Fibroblast of skin of scalp (primary cell): ENCODE data around the gene HJV. TPM values are rescaled to one million over a fixed set of nuclear protein-coding genes. Genes with fewer than 3 reads are reported as not detected.
"Not testable (repeated sequence)": the region's sequence is repeated elsewhere in the genome, so short reads cannot be mapped to it uniquely, and the experiment has no call there.

Experiments used
- DNase-seq: peaks from one replicate; pipeline ENCODE4 v3.0.0-alpha.2; 2013
- polyA plus RNA-seq, 2 experiments: library from polyadenylated mRNA; unstranded; fragments of 120-200 nt; gene quantifications; one replicate each; pipeline ENCODE4 v1.2.1, GENCODE V29; 2013; ENCODE audit not compliant: insufficient read length in 2 of 2

Gene HJV, protein sequence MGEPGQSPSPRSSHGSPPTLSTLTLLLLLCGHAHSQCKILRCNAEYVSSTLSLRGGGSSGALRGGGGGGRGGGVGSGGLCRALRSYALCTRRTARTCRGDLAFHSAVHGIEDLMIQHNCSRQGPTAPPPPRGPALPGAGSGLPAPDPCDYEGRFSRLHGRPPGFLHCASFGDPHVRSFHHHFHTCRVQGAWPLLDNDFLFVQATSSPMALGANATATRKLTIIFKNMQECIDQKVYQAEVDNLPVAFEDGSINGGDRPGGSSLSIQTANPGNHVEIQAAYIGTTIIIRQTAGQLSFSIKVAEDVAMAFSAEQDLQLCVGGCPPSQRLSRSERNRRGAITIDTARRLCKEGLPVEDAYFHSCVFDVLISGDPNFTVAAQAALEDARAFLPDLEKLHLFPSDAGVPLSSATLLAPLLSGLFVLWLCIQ
- polyA plus RNA-seq (2013, experiment 1 of 2; ENCODE audit: insufficient read length), result 0.43 TPM
- 6.9 TPM for polyA plus RNA-seq (2013, experiment 2 of 2; ENCODE audit: insufficient read length)

DNA sequence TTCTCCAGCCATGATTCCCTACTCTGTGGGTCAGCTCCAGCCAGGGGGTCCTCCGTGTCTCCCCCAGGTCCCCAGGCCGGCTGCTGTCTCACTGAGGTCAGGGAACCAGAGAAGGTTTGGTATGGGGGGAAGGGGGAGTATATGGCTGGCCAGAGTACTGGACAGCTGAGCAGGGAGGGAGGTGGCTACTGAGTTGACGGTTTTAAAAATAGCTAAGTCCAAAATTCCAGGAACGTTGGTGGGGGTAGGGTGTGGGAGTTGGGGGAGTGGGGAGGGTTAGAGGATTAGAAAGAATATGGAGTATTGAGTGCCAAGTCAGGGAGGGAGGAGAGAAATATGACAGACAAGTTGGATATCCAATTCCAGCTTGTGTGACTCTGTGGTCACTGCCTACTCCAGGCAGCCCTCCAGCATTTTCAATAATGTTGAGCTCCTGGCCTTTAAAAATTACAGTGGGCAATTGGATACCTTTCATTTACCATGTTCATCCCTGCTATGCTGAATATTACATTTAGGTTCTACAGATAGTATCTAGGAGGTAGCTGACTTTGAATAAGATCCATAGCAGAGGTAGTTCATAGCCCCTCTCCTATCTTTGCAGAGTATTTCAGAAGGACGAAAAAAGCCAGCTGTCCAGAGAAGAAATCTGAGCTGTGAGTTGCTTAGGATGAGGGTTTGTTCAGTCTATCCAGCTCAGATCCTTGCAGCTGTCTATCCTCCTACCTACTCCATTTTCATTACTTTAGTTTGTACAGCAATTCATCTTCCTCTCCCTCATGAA is at the start of gene HJV:
Gene HJV (minus strand): TSS at position 114 of the 781 bp plus-strand sequence. CDS start 1,504 bp downstream, outside the sequence.
- no peak for DNase-seq

DNA sequence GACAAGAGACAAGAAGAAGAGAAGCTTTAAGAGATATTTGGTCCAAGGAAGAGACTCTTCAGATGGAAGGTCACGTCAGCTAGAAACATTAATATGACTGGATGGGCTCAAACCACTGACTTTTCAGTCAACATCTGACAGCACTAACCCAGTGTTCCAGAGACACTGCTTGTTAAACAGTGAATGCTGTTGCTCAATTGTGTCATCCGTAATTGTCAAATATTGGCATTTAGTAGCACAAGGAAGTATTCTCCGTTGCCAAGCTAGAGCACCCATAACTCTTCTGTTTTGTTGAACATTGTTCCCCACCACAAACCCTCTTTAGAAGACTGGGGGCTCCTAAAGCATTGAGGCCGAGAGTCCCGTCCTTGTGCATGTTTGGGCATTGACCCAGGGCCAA is 37.6 kb upstream of the HJV start:
- not testable (repeated sequence) for DNase-seq

DNA sequence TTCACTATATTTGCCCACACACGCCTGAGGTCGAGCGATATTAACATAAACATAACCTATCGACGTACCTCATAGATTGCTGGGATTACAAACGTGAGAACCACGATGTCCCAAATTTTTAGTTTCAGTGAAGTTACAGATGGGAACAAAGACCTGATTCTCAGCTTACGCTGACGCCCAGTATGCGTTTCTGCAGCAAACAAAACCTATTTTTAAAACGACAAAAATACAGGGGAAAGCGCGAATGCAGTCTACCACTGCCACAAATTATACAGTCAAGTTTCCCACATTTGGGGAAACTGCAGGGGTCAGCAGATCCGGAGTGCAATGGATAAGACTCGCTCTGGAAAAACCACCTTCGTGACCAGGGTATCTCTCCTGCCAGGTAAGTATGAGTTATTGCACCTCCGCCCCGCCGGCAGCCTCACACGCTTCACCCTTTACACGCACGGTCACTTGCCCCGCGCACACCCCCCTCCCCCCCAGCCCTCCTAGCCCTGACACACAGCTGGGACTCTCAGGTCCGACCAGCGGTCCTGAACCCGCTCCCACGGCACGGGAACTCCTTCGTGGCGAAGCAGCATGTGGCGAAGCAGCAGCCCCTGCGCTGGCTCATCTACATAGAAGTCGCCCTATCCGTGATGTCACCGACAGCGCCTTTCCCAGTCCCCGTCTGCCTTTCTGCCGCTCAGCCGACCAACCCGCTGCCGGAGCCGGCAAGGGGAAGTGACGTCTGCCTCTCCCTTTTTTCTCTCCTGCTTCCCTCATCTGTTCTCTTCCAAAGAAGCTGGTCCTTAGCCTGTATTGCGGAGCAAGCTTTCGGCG is 30.5 kb upstream of the HJV start:
- peak; percentile 98 for DNase-seq

DNA sequence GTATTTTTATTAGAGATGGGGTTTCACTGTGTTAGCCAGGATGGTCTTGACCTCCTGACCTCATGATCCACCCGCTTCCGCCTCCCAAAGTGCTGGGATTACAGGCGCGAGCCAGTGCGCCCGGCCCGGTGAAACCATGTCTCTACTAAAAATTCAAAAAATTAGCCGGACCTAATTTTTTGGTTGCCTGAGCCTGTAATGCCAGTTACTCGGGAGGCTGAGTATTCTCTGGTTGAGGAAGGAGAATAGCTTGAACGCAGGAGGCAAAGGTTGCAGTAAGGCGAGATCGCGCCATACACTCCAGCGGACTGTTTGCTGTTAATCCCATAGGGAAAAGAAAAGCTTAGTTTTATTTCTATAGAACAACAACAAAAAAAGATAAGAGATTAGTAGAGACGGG is 29.9 kb upstream of the HJV start:
- DNase-seq, result no peak

DNA sequence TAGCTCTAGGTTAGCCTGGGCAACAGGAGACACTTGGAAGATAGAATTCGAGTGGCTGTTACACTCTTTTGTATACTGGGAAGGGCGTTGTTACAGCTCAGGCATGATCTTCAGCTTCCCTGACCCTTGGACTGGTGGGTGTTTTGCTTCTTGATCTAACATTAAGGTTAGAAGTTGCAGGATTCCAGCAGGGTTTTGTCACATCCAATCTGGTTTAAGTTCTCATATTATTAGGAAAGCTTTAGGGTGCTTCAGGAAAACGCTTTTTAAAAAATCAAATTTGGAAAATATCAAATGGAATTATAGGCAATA is 29.1 kb upstream of the HJV start:
- DNase-seq, result not testable (repeated sequence)

DNA sequence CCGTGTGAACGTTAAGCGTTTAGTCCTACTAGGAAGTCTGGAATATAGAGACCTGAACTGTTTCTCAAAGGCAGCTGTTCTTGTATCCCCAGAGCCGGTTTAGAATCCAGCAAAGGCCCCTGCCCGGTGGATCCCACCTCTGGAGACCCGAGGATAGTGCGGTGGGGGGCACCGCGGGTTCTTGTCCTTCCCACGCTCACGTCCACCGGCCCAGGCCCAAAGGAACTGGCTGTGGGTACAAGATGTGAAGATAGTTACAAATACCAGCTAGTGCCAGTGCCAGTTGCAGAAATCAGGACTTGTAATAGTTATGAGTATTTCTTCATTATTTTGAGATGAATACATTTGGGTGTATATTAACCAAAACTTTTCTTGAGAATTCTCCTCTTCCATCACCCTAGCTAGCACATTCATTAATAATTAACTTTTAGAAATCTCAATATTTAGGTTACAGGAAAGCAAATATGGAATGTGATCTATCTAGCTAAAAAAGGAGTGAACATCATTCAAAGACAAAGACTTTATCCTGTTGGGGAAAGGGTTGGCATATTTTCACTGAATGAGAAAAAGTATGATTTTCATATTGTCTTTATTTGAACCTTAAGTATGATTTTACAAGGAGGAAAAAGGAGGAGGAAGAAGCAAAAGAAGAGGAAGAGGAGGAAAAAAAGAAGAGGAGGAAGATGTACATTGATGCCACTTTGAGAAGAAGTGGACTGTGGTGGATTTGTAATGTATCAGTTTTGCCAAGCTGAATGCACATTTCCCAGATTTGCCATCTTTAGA is 28.5 kb upstream of the HJV start:
- not testable (repeated sequence) for DNase-seq

DNA sequence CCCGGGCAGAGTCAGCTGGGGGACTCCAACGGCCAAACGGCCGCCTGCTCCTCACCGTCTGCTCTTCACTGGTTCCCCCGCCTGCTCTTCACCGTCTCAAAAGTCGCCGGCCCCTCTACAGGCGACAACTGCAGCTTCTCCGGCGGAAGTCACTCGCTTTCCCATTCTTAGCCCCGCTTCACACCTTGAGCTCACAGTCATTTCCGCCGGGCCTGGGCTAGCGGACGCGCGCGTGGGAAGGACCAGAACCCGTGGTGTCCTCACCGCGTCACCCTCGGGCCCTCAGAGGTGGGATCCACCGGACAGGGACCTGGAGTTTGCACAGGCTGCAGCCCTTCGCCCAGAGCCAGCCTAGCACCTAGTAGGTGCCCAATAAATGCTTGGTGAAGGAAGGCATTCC is 27.9 kb upstream of the HJV start:
- no peak for DNase-seq

DNA sequence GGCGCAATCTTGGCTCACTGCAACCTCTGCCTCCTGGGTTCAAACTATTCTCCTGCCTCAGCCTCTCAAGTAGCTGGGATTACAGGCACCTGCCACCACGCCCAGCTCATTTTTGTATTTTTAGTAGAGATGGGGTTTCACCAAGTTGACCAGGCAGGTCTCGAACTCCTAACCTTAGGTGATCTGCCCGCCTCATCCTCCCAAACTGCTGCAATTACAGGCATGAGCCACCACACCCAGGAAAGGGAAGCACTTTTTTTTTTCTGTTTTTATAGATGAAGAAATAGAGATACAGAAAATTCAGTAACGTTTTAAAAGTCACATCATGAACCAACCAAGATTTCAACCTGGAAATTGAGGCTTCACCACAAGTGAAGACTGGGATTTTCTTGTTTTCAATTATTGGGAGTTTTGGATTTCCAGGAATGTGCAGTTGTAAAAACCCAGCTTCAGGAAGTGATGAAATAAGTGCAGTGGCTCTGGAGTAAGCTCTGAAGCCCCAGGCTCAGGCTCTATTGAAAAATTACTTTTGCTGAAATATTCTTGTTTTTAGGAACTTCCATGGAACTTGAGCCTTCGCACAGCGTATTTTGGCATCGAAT is 27.1 kb upstream of the HJV start:
- DNase-seq, result peak; percentile 77

DNA sequence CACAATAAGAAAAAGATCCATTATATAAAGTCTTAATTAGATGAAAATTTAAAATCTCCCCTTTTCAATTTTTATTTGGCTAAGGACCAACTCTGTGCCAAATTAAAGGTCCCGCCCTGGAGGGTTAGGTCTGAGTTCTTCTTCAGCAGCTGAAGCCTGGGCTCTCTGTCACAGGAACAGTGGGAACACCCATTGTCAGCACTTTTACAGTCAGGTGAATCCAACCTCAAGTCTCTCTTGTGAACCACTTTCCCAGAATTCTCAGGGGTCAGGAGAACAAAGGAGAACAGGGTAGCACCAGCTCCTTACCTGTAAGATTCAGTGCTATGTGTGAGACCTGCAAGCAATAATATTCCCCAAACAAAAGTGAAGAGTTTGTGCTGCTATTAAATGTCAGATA is 25.1 kb upstream of the HJV start:
- DNase-seq, result no peak

DNA sequence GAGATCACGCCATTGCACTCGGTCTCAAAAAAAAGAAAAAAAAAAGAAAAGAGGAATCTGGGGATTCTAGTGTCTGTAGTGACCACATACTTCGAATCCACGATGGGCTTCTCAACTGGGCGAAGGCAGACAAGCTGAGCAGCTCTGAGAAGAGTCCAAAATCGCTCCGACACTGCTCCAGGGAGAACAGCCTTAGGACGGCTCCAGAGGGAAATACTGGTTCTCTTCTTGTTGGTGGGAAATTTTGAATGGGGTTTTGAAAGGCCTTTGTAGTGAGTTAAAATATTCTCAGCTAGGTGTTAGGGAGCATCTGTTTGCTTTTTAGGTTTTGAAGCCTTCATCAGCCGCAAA is 18.3 kb upstream of the HJV start:
- DNase-seq, result no peak

DNA sequence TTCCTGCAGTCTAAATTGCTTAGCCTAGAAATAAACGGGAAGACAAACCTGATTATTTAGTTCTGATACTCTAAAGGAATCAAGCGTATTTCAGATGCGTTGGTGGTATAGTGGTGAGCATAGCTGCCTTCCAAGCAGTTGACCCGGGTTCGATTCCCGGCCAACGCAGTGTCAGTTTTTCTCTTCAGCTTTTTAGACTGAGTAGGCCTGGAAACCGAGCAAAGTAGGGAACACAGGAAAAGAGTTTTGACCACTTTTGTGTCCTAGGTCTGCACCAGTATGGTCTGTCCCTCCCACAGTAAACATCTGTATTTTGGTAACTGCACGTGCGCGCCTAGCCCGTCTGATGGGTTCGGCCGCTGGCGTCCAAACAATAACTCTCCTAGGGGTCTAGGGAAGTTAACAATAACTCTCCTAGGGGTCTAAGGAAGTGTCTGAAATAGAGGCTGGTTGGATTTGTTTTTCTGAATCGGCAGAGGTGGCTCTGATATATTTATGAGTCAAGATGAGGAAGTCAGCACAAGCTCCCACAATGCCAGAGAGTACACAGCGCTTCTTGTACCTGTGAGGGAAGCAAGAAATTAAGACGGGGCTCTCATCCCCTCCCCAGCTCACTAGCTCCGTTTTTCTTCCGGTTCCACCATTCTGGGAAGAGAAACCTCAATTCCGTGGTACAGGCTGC is 15.6 kb upstream of the HJV start:
- peak; percentile 92 for DNase-seq

DNA sequence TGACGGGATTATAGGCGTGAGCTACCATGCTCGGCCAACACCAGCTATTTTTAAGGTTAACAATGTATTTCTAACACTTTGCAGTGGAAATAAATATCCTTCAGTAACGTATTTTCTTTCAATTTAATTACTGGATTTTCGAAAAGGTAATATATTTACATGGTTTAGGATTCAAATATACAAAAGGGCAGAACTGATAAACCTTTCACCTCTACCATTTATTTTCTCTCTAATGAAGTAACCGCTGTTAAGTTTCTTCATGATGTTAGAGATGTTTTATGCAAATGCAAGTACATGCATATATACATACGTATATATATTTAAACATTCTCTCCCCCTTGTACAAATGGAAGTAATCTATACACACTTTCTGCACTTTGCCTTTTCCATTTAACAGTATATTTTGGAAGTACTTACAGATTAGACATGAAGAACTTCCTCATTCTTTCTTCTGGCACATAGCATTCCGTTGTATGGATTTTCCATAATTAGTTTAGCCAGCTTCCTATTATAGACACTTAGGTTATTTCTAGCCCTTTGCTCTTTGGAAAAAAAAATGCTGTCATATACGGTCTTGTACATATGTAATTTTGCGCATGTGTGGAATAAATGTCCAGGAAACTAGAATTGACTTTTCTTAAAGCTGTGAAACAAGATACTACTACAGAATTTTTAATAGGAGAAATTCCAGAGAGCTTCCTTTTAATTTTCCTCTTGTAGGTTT is 14.9 kb upstream of the HJV start:
- DNase-seq, result no peak

DNA sequence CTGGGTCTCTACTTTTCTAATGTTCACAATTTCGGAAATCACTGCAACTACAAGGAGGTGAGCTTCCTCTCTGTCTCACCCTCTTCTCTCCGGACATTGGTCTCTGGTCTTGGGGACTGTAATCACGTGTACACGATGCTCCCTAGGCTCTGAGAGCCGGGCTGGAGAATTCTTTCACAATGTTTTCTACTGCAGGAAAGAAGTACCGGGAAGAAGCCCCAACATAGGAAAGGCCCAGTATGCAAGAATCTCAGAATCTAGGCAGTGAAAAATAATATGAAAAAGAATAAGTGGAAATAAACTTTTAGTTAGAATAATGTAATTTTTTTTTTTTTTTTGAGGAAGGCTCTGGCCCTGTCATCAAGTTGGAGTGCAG is 13.5 kb upstream of the HJV start:
- peak; percentile 47 for DNase-seq

DNA sequence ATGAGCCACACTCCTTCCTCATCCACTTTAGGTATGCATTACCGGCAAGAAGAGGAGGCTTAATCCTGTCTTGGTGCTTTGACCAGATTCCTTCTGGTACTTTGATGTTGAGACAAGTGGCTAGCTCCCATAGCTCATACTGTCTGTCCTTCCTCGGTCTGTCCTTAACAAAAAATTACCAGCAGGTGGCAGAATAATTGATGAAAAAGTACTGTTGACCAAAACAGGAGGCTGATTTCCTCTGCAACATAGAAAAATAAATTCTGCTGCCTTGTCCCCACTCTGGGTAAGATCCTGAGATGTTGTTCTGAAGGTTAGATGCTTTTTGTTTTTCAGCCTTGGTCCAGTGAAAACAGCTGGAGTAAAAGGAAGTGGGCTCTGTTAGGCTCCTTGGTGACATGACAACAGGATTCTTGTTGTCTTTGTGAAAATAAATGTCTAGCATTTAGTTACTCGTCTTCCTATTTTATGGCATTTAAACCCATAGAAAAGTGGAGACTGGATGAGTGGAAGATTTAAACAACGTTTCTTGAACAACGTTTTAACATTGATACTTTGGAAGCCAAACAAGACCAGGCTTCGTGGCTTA is 11.2 kb upstream of the HJV start:
- peak; percentile 60 for DNase-seq

DNA sequence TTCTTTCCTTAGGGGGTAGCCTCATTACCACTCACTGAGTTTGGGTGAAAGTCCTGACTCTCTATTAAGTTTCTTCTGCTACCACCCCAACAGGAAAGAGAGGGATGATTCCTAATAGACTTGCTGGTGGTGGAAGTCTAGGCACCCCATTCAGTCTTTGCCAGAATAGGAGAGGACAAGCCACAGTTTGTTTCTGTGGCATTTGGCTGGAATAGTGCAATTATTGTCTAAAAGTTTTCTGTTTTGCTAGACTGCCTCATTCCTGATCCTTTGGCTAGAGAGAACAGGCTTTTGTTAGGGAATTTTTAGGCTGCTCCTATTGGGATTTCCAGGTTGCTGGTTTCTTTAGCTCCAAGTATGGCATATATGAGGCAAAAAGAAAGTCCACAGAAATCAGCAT is 9.9 kb upstream of the HJV start:
- DNase-seq, result no peak

DNA sequence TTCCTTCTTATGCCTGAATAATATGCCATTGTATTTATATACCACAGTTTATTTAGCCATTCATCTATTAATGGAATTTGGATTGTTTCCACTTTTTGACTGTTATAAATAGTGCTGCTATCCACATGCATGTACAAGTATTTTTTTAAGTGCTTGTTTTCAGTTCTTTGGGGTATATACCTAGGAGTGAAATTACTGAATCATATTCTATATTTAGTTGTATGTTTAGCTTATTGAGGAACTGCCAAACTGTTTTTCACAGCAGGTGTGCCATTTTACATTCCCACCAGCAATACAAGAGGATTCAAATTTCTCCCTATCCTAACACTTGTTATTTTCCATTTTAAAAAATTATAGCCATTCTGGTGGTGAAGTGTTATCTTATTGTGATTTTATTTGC is 7.6 kb upstream of the HJV start:
- no peak for DNase-seq

DNA sequence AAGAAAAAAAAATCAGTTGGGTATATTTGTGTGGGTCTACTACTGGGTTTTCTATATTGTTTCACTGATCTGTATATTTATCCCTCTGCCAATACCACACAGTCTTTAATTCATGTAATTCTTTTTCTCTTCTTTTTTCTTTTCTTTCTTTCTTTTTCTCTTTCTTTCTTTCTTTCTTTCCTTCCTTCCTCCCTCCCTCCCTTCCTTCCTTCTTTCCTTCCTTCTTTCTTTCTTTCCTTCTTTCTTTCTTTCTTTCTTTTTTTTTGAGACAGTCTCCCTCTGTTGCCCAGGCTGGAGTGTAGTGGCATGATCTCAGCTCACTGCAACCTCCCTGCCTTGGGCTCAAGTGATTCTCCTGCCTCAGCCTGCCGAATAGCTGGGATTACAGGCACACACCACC is 5.1 kb upstream of the HJV start:
- not testable (repeated sequence) for DNase-seq

DNA sequence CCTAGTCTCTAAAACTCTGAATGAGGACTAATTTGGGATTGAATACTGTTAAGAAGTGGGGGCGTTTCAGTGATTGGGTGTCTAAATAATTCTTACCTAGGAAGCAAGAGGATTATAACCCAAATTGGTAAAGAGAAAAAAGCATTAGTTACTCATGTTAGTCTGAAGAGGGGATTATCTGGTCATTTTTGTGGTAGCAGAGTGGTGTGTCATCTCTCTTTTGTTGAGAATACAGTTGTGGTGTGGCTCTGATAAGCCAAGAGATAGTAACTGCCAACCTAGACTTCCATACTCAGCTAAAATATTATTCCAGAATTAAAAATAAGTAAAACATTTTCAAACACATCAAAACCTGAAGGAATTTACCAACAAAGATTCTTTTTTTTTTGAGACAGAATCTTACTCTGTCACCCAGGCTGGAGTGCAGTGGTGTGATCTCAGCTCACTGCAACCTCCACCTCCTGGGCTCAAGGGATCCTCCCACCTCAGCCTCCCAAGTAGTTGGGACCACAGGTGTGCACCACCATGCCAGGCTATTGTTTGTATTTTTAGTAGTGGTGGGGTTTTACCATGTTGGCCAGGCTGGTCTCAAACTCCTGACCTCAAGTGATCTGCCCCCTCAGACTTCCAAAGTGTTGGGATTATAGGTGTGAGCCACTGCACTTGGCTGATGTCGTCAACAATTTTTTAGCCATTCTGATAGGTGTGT is 4.4 kb upstream of the HJV start:
- DNase-seq, result not testable (repeated sequence)

DNA sequence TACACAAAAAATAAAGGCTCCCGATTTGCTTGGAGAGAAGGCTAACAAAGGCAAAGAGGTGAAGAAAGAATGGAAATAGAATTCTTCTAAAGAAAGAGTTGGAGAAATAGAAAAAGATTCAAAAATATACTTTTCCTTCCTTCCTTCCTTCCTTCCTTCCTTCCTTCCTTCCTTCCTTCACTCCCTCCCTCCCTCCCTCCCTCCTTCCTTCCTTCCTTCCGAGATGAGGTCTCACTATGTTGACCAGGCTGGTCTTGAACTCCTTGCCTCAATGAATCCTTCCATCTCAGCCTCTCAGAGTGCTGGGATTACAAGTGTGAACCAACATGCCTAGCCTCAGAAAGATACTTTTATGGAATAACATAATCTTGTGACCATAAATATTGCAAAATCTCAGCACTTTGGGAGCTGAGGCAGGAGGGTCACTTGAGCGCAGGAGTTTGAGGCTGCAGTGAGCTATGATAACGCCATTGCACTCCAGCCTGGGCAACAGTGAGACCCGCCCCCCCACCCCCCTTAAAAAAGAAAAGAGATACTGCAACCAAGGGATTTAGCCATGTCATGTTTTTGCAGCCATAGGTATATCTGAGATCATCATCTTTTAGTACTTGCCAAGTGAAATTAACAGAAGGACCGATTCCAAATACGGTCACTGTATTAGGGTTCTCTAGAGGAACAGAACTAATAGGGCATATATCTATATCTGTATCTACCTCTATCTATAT is 1.0 kb upstream of the HJV start:
- no peak for DNase-seq
